Measurements from ENCODE around the gene TRIM65. TPM values are rescaled to one million over a fixed set of nuclear protein-coding genes. Genes with fewer than 3 reads are reported as not detected.

Gene TRIM65
- total and polyA plus RNA-seq, 2 of the 13 experiments (the other 11 are each of a cell fraction or from before 2014, with no cell fraction given): 10.3 to 22.4 TPM

DNA sequence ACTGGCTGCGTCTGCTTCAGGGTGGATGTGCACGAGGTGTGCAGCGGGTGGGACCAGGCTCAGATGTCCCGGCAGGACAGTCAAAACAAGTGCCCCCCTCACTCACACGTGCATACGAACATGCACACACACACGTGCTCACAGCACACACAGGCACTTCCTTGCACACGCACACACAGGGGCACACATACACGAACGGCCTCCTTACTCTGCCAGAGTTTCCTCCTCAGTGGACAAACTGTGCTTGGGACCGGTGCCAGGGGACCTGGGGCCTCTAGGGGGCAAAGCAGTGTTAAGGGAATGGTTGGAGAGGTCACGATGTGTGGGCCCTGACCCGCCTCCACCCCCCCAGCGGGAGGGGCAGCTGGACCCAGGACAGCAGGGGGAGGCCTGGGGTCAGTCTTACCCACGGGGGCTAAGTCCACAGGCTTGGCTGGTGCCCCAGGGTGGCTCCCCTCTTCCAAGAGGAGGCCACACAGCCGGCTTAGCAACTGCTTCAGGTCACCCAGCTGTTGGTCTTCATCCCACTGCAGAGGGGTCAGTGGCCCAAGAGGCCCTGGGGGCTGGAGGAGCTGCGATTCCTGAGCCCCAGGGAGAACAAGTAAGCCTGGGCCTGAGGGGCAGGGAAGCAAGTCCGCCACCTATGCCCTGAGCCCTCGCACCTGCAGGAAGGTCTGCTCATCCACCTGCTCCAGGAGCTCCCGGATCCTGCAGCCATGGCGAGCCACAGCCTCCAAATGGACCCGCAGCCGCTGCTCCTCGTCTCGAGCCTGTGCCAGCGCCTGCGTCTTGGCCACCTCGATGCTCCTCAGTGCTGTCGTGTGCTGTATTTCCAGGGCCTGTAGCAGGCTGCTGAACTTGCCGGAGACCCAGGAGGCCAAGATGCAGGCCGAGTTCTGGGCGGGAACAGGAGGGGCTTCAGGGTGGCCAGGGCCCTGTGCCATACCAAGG is 4.9 kb downstream of the TRIM65 start (continued):
- peak; percentile 82 for TF ChIP-seq YEATS4 (CRISPR knock-in tag; IDR thresholded peaks at IDR 0.05; ENCODE audit: borderline replicate concordance)
- no peak; the same call in 1 of the 2 replicates for TF ChIP-seq ZNF75D (CRISPR knock-in tag; IDR thresholded peaks at IDR 0.05; ENCODE audit: borderline replicate concordance)
- TF ChIP-seq, protein P1, sequence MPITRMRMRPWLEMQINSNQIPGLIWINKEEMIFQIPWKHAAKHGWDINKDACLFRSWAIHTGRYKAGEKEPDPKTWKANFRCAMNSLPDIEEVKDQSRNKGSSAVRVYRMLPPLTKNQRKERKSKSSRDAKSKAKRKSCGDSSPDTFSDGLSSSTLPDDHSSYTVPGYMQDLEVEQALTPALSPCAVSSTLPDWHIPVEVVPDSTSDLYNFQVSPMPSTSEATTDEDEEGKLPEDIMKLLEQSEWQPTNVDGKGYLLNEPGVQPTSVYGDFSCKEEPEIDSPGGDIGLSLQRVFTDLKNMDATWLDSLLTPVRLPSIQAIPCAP (CRISPR knock-in tag; IDR thresholded peaks at IDR 0.05; ENCODE audit: low read depth): no peak
- TF ChIP-seq, protein P2, sequence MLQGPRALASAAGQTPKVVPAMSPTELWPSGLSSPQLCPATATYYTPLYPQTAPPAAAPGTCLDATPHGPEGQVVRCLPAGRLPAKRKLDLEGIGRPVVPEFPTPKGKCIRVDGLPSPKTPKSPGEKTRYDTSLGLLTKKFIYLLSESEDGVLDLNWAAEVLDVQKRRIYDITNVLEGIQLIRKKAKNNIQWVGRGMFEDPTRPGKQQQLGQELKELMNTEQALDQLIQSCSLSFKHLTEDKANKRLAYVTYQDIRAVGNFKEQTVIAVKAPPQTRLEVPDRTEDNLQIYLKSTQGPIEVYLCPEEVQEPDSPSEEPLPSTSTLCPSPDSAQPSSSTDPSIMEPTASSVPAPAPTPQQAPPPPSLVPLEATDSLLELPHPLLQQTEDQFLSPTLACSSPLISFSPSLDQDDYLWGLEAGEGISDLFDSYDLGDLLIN (CRISPR knock-in tag; IDR thresholded peaks at IDR 0.05; ENCODE audit: borderline replicate concordance): 0 out of 2 replicates have a peak, but pooled peaks have one; percentile 65
- no peak for TF ChIP-seq KDM1A (CRISPR knock-in tag; IDR thresholded peaks at IDR 0.05)
- TF ChIP-seq ZNF615 (CRISPR knock-in tag; IDR thresholded peaks at IDR 0.05; ENCODE audit: borderline replicate concordance): no peak
- TF ChIP-seq, protein P3, sequence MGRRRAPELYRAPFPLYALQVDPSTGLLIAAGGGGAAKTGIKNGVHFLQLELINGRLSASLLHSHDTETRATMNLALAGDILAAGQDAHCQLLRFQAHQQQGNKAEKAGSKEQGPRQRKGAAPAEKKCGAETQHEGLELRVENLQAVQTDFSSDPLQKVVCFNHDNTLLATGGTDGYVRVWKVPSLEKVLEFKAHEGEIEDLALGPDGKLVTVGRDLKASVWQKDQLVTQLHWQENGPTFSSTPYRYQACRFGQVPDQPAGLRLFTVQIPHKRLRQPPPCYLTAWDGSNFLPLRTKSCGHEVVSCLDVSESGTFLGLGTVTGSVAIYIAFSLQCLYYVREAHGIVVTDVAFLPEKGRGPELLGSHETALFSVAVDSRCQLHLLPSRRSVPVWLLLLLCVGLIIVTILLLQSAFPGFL (CRISPR knock-in tag; IDR thresholded peaks at IDR 0.05): no peak
- TF ChIP-seq CREM (IDR thresholded peaks at IDR 0.05): peak; percentile 47; the same call in 1 of the 2 replicates
- TF ChIP-seq CREM (CRISPR knock-in tag; IDR thresholded peaks at IDR 0.05): 0 out of 2 replicates have a peak, but pooled peaks have one; percentile 2
- no peak for TF ChIP-seq CHD2 (IDR thresholded peaks at IDR 0.05; ENCODE audit: low read depth, low read length)
- TF ChIP-seq ZNF7 (CRISPR knock-in tag; IDR thresholded peaks at IDR 0.05): no peak
- peak; percentile 80 for TF ChIP-seq MIER2 (CRISPR knock-in tag; IDR thresholded peaks at IDR 0.05)
- TF ChIP-seq FOXP1 (IDR thresholded peaks at IDR 0.05): no peak
- TF ChIP-seq FOXP1 (CRISPR knock-in tag; IDR thresholded peaks at IDR 0.05): peak; percentile 47; the same call in 1 of the 2 replicates
- TF ChIP-seq PCBP2 (optimal IDR thresholded peaks at IDR 0.05; ENCODE audit: low read depth, low read length, poor library complexity, severe bottlenecking): no peak
- peak; percentile 12 for TF ChIP-seq FOSL2 (CRISPR knock-in tag; IDR thresholded peaks at IDR 0.05)
- peak; percentile 85 for TF ChIP-seq ESRRA (CRISPR knock-in tag; IDR thresholded peaks at IDR 0.05; ENCODE audit: low read depth)
- TF ChIP-seq, protein P4, sequence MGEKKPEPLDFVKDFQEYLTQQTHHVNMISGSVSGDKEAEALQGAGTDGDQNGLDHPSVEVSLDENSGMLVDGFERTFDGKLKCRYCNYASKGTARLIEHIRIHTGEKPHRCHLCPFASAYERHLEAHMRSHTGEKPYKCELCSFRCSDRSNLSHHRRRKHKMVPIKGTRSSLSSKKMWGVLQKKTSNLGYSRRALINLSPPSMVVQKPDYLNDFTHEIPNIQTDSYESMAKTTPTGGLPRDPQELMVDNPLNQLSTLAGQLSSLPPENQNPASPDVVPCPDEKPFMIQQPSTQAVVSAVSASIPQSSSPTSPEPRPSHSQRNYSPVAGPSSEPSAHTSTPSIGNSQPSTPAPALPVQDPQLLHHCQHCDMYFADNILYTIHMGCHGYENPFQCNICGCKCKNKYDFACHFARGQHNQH (CRISPR knock-in tag; IDR thresholded peaks at IDR 0.05): peak; percentile 54; the same call in 1 of the 2 replicates
- TF ChIP-seq SUZ12 (IDR thresholded peaks at IDR 0.05; ENCODE audit: low read depth, low read length): no peak
- no peak for TF ChIP-seq ZNF775 (CRISPR knock-in tag; IDR thresholded peaks at IDR 0.05; ENCODE audit: borderline replicate concordance)
- TF ChIP-seq GTF3A (CRISPR knock-in tag; conservative IDR thresholded peaks at IDR 0.05): no peak
- peak; percentile 94; the same call in 1 of the 2 replicates for TF ChIP-seq ZBTB7A (CRISPR knock-in tag; IDR thresholded peaks at IDR 0.05)
- TF ChIP-seq ZNF737 (CRISPR knock-in tag; IDR thresholded peaks at IDR 0.05; ENCODE audit: borderline replicate concordance): no peak
- TF ChIP-seq, protein P5, sequence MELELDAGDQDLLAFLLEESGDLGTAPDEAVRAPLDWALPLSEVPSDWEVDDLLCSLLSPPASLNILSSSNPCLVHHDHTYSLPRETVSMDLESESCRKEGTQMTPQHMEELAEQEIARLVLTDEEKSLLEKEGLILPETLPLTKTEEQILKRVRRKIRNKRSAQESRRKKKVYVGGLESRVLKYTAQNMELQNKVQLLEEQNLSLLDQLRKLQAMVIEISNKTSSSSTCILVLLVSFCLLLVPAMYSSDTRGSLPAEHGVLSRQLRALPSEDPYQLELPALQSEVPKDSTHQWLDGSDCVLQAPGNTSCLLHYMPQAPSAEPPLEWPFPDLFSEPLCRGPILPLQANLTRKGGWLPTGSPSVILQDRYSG (CRISPR knock-in tag; IDR thresholded peaks at IDR 0.05): no peak
- peak; percentile 91 for TF ChIP-seq RXRA (CRISPR knock-in tag; IDR thresholded peaks at IDR 0.05)
- TF ChIP-seq POLR2AphosphoS5 (IDR thresholded peaks at IDR 0.05; ENCODE audit: low read depth, low read length): no peak; the same call in 1 of the 2 replicates

All from HepG2 (cell line).